IPS-18c (cell line): ENCODE data around the gene PCID2.
"Not testable (repeated sequence)": the region's sequence is repeated elsewhere in the genome, so short reads cannot be mapped to it uniquely, and the experiment has no call there.

Source experiments
- H3K4me3 ChIP-seq: 2 replicates; pipeline ENCODE4 v1.7.0; 2013; ENCODE audit warnings: low read depth, mild to moderate bottlenecking, low read length, moderate library complexity; ENCODE audit not compliant: insufficient read depth
- H3K9me3 ChIP-seq: one replicate; pipeline ENCODE4 v1.6.1; 2013; ENCODE audit warnings: mild to moderate bottlenecking, low read length, moderate library complexity; ENCODE audit not compliant: control insufficient read depth, insufficient read depth

Gene PCID2

DNA sequence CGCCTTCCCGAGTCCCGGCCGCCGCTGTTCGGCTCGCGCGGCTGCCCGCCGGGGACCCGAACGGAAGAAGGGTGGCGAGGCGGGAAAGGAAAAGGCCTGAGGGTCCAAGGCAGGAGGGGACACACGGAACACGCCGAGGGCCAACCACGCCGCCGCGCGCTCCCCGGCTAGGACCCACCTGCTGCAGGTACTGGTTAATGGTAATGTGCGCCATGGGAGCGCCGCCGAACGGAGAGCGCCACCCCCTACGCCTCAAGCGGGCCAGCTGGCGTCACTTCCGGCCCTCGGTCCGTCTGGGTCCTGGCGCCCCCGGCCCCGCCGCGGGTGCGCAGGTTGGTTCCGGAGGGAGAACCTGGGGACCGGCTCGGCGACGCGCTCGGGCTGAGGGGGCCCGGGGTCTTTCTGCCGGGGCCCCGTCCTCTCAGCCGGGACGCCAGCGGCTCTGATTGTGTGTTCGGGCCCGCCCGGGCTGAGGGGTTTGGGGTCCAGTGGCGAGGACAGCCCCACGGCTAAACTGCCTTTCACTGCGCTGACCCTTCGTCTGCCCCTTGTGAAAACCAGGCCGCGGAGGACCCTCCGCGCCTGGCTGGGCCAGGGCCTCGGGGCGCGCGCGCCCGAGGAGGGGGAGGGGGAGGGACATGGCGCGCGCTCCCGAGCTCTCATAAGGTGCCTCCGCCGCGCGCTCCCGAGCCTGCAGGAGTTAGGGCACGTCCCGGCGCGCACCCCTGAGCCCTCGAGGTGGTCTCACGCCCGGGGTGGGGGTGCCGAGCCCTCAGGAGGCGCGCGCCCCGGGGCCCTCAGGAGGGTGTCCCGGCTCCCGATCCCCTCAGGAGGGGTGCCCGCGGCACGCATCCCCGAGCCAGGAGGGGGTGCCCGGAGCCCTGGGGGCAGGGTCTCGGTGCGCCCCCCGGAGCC is at the start of gene PCID2:
TSS of gene PCID2 (minus strand) at position 249 of the 915 bp plus-strand sequence. CDS start at position 214, 35 bp downstream.
- Histone ChIP-seq H3K9me3 (no peaks in the 10 kb centered on the region), H3K4me3 (peak within 1 kb of the TSS; percentile 98)

DNA sequence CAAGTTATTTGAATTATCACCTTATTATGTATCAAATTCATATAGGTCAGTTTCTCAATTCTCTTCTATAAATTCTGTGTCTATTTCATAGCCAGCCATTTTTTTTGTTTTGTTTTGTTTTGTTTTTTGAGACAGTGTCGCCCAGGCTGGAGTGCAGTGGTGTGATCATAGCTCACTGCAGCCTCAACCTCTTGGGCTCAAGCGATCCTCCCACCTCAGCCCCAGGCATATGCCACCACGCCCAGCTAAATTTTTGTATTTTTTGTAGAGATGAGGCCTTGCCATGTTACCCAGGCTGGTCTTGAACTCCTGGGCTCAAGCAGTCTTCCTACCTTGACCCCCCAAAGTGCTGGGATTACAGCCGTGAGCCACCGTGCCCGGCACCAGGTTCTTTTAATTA is 49.4 kb upstream of the PCID2 start:
- not testable (repeated sequence) for H3K9me3 ChIP-seq, H3K4me3 ChIP-seq

DNA sequence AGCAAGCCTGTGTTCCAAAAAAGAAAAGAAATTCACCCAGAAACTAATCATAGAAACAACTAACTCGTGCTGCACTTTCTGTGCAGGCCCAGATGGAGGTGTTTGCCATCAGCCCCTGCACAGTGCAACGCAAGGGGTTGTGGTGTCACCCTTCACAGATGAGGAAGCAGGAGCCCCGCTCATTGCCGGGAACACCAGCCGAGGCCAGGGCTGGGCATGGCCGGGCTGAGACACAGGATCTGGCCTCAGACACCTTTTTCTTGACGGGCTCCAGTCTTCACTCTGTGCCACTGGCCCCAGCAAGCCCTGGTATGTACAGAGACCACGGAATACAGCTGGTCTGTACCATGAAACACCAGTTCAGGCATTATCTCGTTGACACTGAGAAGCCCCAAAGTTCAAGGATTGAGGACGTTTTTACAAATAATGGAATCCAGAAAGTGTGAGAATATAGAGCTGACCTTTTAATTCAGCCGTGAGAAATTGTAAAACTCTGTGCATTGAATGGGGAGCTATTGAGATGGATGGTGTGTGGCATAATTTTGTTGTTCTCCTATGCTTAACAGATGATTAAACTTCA is 44.1 kb upstream of the PCID2 start:
- H3K4me3 ChIP-seq, result no peak overlapping the region
- H3K9me3 ChIP-seq, result no peaks in the 10 kb centered on the region

DNA sequence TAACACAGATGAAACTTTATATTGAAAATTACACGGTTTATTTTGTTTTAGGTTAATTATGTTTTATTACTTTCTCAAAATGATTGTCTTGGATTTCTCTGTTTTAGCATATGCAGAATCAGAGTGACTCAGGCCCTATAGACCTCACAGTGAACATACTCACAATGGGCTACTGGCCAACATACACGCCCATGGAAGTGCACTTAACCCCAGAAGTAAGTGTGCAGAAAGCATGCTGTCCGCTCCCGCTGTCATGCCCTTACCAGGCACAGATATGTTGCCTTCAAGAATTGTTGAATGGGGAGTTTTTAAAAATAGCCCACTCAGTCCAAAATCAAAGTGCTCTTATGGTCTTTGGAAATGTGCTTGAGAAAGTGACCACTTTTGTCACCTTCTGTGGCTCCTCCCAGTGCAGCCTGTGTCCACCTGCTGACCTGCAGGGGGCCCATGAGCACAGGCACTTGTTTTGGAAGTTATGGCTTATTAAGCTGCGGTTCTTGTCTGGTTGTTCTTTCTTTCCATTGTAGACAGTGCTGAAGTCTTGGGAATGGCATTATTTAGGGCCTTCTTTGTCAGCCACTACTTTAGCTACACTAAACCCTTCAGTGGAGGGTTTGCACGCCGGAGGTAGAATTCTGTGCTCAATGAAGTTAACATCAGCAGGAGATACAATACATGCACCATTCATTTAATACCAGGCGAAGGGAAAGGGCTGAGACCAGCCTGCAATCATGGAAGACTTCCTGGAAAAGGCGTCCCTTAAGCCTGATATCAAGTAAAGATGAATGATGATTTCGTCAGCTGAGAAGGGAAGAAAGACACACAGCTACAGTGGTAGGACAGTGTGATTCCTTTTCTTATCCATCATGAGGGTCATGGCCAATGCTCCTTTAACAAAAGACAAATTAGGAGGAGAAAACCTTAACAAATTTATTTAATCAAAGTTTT is 37.7 kb upstream of the PCID2 start:
- H3K9me3 ChIP-seq, result no peaks in the 10 kb centered on the region

DNA sequence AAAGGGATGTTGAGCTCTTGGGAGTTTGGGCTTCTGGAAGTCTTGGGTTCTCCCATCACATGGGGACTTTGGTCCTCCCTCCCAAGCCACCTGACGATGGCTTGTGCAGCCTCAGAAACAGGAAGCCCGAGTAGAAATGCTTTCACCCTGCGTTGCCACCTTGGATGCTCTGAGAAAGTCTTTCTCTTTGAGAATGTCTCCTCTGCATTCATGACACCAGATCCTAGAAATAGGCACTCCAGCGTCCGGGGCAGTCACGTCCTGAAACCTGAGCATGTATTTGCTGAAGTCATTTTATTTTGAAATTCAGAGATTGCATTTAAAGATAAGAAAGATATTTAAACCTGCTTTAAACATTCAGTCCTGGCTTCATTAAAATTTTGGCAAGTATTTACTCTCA is 35.4 kb upstream of the PCID2 start:
- Histone ChIP-seq H3K4me3 (no peak overlapping the region), H3K9me3 (no peaks in the 10 kb centered on the region)

More for the DNA sequence above, 37.7 kb upstream of the PCID2 start:
- H3K4me3 ChIP-seq, result no peak overlapping the region

DNA sequence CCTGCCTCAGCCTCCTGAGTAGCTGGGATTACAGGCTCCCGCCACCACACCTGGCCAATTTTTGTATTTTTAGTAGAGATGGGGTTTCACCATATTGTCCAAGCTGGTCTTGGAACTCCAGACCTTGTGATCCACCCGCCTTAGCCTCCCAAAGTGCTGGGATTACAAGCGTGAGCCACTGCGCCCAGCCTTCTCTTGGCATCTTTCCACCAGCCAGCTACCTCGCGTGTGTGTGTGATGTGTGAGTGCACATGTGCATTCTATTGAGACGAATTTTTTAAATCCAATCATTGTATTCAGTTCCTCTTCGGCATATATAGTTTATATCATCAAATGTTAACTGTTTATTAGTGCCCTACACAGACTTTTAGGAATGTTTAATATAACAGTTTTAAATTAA is 33.2 kb upstream of the PCID2 start:
- H3K4me3 ChIP-seq, result not testable (repeated sequence)

DNA sequence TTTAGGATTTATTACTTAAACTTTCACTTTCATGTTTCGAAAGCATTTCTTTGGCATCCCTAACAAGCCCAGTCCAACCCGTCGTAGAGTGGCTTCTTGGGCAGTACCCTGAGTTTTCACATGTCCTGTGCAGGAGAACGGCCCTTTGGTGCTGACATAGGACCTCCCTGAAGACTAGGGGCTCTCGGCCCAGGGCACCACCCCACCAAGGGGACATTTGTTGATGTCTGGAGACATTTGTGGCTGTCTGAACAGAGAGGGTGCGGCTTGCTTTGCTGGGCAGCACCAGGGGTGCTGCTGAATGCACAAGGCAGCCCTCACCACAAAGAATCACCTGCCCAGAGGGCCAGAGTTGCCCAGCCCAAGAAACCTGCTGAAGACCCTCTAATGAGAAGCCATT is 31.5 kb upstream of the PCID2 start:
- no peak overlapping the region for H3K4me3 ChIP-seq
- H3K9me3 ChIP-seq, result no peaks in the 10 kb centered on the region

More for the DNA sequence above, 33.2 kb upstream of the PCID2 start:
- not testable (repeated sequence) for H3K9me3 ChIP-seq

DNA sequence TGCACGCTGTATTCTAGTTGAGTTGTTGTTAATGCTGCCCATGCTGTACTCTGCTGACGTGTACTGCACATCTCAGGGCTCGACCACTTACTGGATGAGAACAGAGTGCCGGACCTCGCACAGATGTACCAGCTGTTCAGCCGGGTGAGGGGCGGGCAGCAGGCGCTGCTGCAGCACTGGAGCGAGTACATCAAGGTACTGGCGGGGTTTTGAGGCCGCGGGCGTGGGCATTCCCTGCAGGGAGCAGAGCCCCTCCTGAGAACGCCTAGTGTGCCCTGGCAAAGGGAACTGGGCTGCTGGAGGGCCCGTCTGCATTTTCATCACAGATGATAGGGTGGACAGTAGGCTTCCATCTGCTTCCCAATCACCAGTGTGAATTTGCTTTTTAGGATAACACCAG is 30.9 kb upstream of the PCID2 start:
- Histone ChIP-seq H3K4me3 (no peak overlapping the region), H3K9me3 (no peaks in the 10 kb centered on the region)

DNA sequence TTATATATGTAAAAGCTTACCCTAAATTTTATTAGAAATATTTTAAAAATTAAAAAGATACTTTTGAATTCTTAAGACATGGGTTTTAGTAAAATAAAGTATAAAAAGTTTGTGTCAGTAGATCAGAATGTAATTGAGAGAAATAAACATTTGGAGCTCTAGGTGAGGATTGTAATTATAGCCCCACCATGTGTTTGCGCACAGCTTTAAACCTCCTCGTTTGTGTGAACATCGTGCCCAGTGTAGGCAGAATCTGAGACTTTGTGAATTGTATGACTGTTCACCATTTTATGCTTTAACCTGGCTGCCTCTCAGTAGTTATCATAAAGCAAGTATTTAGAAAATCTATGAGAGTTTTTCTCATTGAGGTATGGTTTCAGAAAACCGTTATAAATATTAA is 30.1 kb upstream of the PCID2 start:
- Histone ChIP-seq H3K4me3 (no peak overlapping the region), H3K9me3 (no peaks in the 10 kb centered on the region)

DNA sequence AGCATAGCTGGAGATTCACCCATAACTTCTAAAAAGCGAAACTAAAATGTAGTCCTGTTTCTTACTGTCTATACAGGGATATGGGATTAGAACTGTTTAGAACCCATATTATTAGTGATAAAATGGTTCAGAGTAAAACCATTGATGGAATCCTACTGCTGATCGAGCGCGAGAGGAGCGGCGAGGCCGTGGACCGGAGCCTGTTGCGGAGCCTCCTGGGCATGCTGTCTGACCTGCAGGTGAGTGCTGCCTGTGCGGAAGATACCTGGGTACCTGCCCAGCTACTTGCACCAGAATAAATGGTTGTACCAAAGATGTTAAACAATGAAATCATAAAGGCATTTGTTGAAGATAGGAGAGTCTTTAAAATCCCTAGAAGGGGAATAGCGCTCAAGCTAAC is 24.6 kb upstream of the PCID2 start:
- Histone ChIP-seq H3K9me3 (peaks cover 2% of the 10 kb centered on the region), H3K4me3 (no peak overlapping the region)

DNA sequence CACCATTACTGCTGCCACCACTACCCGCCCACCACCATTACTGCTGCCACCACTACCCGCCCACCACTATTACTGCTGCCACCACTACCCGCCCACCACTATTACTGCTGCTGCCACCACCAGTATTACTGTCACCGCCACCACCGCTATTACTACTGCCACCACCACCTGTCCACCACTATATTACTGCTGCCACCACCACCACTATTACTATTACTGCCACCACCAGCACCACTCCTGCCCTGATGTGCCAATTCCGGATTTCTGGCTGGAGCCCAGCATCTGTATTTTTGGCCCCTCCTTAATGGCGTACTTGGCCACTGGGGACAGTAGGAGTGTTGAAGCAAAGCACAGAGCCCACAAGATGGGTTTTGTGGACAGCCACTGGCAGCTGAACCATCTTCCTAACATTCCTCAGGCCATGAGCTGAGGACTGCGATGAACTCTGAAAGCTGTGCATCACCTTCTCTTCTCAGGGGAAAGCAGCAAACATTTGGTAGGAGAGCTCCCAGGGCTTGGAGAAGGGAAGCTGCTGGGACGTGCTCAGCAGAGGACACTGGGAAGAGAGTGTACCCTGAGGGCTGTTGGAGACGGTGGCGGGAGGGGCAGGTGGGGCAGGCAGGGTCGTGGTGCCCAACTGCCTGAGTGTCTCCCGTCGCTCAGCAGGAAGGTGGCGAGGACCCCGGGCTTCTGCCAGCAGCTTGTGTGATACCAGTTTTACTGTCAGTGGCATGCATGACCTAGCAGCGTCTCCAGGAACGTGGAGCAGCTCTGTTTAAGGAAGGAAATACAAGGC is 23.9 kb upstream of the PCID2 start:
- H3K4me3 ChIP-seq, result no peak overlapping the region
- H3K9me3 ChIP-seq, result peaks cover 2% of the 10 kb centered on the region

DNA sequence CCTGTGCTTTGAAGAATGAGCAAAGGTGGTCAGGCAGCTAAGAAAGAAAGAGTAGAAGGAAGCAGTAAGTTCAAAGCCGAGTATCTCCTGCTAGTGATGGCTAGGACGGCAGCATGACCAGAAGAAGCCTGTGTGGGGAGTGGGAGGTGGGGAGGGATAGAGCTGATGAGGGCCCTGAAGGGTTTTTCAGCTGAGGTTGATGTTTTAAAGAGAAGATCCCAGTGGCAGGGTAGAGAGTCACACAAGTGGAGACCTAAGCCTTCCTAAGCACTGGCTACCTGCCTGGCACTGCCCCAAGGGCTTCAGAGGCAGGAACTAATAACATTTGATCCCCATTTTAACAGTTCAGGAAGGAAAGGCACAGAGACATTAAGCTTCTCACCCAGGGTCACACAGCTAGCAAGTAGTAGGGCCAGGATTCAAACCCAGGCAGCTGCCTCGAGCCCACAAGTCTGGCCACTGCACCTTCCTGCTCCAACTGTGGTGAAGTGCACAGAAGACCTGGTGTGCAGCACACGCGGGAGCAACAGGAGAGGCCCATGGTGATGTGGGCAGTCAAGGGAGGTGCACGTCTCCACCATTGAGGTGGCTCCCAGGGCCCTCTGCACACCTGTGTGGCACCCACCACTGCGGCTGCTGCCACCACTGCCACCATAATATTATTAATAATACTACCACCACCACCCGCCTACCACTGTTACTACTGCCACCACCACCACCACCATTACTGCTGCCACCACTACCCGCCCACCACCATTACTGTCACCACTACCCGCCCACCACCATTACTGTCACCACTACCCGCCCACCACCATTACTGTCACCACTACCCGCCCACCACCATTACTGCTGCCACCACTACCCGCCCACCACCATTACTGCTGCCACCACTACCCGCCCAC is 23.1 kb upstream of the PCID2 start:
- peaks cover 2% of the 10 kb centered on the region for H3K9me3 ChIP-seq
- no peak overlapping the region for H3K4me3 ChIP-seq

DNA sequence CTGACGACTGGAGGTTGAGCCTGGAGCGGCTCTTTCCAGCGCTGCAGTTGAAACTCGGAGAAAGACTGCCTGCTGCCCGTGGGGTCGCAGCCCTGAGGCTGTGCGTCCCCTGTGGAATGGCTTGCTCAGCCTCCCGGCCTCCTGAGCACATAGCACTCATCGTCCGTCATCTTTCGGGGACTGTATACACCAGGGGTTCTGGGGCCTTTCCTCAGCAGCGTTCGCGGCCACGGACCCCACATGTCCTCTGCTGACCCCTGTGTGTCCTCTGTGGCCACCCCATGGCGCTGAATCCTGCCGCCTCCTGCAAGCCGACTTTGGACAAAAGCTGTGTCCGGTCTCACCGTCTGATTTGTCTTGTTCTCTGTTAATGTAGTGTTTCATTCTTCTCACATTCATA is 21.3 kb upstream of the PCID2 start:
- no peak overlapping the region for H3K4me3 ChIP-seq

DNA sequence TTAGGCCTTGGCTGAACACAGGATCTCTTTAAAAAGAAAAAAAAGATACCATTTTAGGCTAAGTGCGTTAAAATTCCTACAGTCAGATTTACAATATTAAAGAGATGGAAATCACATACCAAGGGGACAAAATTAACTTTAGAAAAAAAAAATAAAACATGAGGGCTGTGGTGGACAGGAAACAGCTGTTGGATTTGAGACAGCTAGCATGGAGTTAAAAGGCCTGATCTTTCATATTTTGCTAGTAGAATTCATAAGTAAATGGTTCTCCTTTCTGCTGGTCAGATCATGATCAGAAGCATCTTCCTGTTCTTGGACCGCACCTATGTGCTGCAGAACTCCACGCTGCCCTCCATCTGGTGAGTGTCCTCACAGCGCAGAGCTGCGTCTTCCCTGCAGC is 20.7 kb upstream of the PCID2 start:
- peaks cover 2% of the 10 kb centered on the region for H3K9me3 ChIP-seq
- no peak overlapping the region for H3K4me3 ChIP-seq

More for the DNA sequence above, 21.3 kb upstream of the PCID2 start:
- H3K9me3 ChIP-seq, result peaks cover 2% of the 10 kb centered on the region

DNA sequence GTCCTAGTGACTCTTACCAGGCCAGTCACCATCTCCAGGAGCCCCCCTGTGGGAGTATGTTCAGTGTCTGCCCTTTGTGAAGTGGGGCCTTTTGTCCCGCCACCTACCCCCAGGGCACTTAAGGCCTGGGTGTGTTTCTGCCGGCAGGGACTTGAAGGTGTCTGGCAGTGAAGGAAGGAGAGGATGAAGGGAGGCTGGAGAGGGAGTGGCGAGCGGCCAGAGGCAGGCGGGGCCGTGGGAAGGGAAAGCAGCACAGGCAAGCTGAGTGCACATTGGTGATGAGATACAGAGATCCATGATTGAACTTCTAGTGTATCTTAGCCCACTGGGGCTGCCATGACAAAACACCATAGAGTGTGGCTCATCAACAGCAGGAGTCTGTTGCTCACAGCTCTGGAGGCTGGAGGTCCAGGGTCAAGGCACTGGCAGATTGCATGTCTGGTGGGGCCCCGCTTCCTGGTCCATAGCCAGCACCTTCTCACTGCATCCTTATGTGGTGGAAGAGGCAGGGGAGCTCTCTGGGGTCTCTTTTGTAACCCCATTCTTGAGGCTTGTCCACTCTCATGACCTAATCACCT is 18.5 kb upstream of the PCID2 start:
- peaks cover 2% of the 10 kb centered on the region for H3K9me3 ChIP-seq
- H3K4me3 ChIP-seq, result no peak overlapping the region

DNA sequence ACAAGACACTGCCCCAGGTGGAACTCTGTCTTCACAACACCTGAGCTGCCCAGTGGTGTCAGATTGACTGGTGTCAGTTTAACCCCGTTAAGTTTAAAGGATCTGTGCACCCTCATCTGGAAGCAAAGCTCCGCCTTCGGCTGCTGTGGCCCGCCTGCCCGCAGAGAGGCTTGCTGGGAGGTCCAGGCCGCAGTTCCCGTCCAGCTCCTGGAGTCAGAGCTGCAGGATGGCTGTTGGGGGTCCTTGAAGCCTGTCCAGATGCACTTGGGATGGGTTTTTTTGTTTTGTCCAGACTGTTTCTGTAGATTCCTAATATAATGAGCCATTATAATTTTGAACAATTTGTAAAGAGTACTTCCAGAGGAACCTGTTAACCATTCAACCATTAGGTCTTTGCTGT is 17.0 kb upstream of the PCID2 start:
- Histone ChIP-seq H3K9me3 (no peaks in the 10 kb centered on the region), H3K4me3 (no peak overlapping the region)
